HG03378 (cell line): ENCODE data around the gene IL17RC.

ENCODE experiments used
- ATAC-seq: cut with Tn5 transposase; IDR thresholded peaks from one replicate; pipeline ENCODE4 v1.9.1; 2021; ENCODE audit warnings: mild to moderate bottlenecking, moderate library complexity; ENCODE audit not compliant: unreplicated experiment

IL17RC gene

GRCh38 chr3:9976721-9977709, 60.1 kb downstream of the IL17RC start:
- ATAC-seq = no peak

- ATAC-seq = no peak
These were observed 61.9 kb downstream of the IL17RC start for GRCh38 chr3:9978710-9979305.

GRCh38 chr3:9980251-9980650, 63.4 kb downstream of the IL17RC start:
- ATAC-seq = no peak
